ENCODE measurements around the gene PNPLA6. TPM values are rescaled to one million over a fixed set of nuclear protein-coding genes. Genes with fewer than 3 reads are reported as not detected.
A peak's percentile ranks its signal among the peaks of the same experiment; 100 is the strongest.

Gene PNPLA6
- total and polyA plus RNA-seq, 9 of the 15 experiments (the other 6 are each of a cell fraction or from before 2014, with no cell fraction given): 0.07 to 30.2 (median 8.3) TPM

DNA sequence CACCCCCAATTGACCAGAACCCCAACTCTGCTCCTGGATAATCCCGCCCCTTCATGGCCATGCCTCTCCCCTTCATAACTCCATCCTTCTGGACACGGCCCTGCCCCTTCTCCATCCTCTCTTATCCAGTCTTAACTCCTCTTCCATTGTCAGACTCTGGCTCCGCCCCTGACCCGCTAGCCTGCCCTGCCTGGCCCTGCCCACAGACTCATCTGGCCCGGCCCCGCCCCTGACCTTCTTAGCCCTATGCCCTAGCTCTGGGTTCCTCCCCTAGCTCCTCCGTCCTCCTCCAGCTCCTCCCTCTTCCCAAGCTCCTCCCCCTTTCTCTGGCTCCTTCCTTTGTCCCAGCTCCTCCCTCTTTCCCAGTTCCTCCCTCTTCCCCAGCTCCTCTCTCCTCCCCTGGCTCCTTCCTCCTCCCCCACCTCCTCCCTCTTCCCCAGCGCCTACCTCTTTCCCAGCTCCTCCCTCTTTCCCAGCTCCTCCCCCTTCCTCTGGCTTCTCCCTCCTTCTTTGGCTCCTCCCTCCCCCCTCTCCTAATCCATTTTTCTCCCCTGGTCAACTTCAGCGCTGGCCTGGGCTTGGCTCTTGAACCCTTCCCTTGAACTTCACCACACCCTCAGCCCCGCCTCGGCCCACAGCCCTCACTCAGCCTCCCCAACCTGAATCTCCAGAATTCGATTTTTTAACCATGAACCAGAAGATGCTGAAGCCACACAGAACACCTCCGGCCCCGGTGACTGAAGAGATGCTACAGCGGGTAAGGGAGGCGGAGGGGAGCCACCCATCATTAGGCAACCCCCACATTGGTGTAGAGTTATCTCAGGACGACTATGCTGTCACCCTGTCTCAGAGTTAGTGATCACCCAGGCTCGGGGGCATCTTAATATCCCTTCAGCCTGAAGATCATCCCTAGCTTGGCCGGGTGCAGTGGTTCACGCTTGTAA, 28.9 kb upstream of the PNPLA6 start (continued):
- TF ChIP-seq ZNF124 (CRISPR knock-in tag; IDR thresholded peaks at IDR 0.05): no peak
- peak; percentile 89 for TF ChIP-seq EHMT2 (IDR thresholded peaks at IDR 0.05)
- no peak for TF ChIP-seq ZNF445 (CRISPR knock-in tag; IDR thresholded peaks at IDR 0.05; ENCODE audit: low read depth)
- TF ChIP-seq, protein P1, sequence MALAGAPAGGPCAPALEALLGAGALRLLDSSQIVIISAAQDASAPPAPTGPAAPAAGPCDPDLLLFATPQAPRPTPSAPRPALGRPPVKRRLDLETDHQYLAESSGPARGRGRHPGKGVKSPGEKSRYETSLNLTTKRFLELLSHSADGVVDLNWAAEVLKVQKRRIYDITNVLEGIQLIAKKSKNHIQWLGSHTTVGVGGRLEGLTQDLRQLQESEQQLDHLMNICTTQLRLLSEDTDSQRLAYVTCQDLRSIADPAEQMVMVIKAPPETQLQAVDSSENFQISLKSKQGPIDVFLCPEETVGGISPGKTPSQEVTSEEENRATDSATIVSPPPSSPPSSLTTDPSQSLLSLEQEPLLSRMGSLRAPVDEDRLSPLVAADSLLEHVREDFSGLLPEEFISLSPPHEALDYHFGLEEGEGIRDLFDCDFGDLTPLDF (CRISPR knock-in tag; IDR thresholded peaks at IDR 0.05): no peak

DNA sequence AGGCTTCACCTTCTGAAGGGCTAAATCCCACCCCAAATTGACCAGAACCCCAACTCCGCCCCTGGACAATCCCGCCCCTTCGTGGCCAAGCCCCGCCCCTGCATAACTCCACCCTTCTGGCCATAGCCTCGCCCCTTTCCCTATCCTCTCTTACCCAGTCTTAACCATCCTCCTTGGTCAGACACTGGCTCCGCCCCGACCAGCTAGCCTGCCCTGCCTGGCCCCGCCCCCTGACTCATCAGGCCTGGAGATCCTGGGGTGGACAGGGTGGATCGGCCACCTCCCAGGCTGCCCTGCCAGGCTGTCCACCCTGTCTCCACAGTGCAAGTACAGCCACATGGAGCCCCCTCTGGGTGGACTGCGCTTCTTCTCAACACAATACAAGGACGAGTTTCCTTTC, 27.6 kb upstream of the PNPLA6 start:
- peak; percentile 100 for FAIRE-seq
- Histone ChIP-seq H3K27ac (ENCODE audit: extremely low read depth, low read depth, low read length) (no peak overlapping the region), H3K9me3 (replicated peaks; ENCODE audit: control insufficient read depth, insufficient read depth, low read depth, low read length) (no peaks in the 10 kb centered on the region), H3K9ac (ENCODE audit: insufficient read depth in 1 of 2, low read depth in 2 of 2, low read length in 2 of 2) (peak overlapping the region in 1 of 2 experiments; percentile 72; a peak in 1 of 4 replicates), H4K20me1 (replicated peaks; ENCODE audit: control insufficient read depth, insufficient read depth, low read length) (no peaks in the 10 kb centered on the region), H3K79me2 (ENCODE audit: control insufficient read depth, insufficient read depth, low read length) (no peaks in the 10 kb centered on the region), H3K4me2 (ENCODE audit: insufficient read depth, low read length) (peak overlapping the region; percentile 57), H3K4me3 (no peak overlapping the region), H3K36me3 (ENCODE audit: control insufficient read depth, insufficient read depth, low read length) (no peaks in the 10 kb centered on the region), H3K27me3 (ENCODE audit: control insufficient read depth in 2 of 2, insufficient read depth in 2 of 2, low read length in 2 of 2) (no peaks in the 10 kb centered on the region), H3K4me1 (replicated peaks in 1 of 2; ENCODE audit: control insufficient read depth in 2 of 2, insufficient read depth in 2 of 2, low read length in 2 of 2) (peaks cover 24 to 39% of the 10 kb centered on the region in 2 experiments), H3K9me1 (ENCODE audit: control insufficient read depth, insufficient read depth, low read length) (no peaks in the 10 kb centered on the region), H2AFZ (ENCODE audit: low read depth, low read length) (peak overlapping the region; percentile 57)
- ChIA-PET CTCF (ENCODE audit: low intra/inter-chr PET ratio) (no interaction called here), POLR2A (interaction anchor here (0.6 to 1.0 kb wide), 3 partner anchors 10 to 11 kb away, joined by 3 read pairs; a partner anchor contains a TSS)
- in situ Hi-C loops (cut with MboI) (no loop called here), intact Hi-C loops (cut with micrococcal nuclease) (no loop called here)
- BruUV-seq (replicated peaks): no TSS peak
- 1% methylated on average over 10 of the region's 11 CpGs for WGBS (ENCODE audit: insufficient coverage, low coverage, missing lambda C conversion rate)
- peak; percentile 93 for ATAC-seq
- peak; percentile 91 to 97 (median 92) for DNase-seq (ENCODE audit: extremely low read depth in 1 of 4, low spot score in 3 of 4)
- TF ChIP-seq ZNF589 (CRISPR knock-in tag; IDR thresholded peaks at IDR 0.05; ENCODE audit: low read depth) (no peak), CBFA2T3 (IDR thresholded peaks at IDR 0.05) (no peak), JUND (IDR thresholded peaks at IDR 0.05; ENCODE audit: borderline replicate concordance, low read depth, low read length) (peak; percentile 88), JUND (tag; IDR thresholded peaks at IDR 0.05; ENCODE audit: borderline replicate concordance, low read depth, low read length) (peak; percentile 76; the same call in 1 of the 3 replicates), BCL6 (CRISPR knock-in tag; IDR thresholded peaks at IDR 0.05) (no peak)
- TF ChIP-seq, protein P2, sequence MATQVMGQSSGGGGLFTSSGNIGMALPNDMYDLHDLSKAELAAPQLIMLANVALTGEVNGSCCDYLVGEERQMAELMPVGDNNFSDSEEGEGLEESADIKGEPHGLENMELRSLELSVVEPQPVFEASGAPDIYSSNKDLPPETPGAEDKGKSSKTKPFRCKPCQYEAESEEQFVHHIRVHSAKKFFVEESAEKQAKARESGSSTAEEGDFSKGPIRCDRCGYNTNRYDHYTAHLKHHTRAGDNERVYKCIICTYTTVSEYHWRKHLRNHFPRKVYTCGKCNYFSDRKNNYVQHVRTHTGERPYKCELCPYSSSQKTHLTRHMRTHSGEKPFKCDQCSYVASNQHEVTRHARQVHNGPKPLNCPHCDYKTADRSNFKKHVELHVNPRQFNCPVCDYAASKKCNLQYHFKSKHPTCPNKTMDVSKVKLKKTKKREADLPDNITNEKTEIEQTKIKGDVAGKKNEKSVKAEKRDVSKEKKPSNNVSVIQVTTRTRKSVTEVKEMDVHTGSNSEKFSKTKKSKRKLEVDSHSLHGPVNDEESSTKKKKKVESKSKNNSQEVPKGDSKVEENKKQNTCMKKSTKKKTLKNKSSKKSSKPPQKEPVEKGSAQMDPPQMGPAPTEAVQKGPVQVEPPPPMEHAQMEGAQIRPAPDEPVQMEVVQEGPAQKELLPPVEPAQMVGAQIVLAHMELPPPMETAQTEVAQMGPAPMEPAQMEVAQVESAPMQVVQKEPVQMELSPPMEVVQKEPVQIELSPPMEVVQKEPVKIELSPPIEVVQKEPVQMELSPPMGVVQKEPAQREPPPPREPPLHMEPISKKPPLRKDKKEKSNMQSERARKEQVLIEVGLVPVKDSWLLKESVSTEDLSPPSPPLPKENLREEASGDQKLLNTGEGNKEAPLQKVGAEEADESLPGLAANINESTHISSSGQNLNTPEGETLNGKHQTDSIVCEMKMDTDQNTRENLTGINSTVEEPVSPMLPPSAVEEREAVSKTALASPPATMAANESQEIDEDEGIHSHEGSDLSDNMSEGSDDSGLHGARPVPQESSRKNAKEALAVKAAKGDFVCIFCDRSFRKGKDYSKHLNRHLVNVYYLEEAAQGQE (IDR thresholded peaks at IDR 0.05; ENCODE audit: borderline replicate concordance): peak; percentile 62
- TF ChIP-seq, protein P2 (CRISPR knock-in tag; IDR thresholded peaks at IDR 0.05; ENCODE audit: low read depth): 0 out of 2 replicates have a peak, but pooled peaks have one; percentile 61
